Measurements from ENCODE around the gene WBP1.

The WBP1 gene

DNA sequence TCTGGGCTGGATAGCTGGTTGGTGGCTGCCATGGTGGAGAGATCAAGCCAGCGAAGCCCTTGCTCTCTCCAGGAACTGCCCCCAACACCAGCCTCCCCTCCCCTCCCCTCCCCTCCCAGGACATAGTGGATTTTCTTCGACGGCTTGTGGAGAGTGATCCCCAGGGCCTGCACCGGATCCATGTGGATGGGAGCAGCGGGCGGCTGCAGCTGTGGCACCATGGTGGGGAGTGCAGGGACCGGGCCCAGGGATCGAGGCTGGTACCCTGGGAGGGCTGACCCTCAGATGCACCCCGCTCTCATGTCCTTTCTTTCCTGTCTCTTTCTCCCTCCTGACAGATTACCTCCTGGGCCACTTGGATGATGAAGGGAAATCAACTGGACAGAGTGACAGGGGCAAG is 31.7 kb downstream of the WBP1 start:
- H3K4me3 ChIP-seq (ENCODE audit: low read depth, low read length), result no peak overlapping the region
- TF ChIP-seq, protein P1, sequence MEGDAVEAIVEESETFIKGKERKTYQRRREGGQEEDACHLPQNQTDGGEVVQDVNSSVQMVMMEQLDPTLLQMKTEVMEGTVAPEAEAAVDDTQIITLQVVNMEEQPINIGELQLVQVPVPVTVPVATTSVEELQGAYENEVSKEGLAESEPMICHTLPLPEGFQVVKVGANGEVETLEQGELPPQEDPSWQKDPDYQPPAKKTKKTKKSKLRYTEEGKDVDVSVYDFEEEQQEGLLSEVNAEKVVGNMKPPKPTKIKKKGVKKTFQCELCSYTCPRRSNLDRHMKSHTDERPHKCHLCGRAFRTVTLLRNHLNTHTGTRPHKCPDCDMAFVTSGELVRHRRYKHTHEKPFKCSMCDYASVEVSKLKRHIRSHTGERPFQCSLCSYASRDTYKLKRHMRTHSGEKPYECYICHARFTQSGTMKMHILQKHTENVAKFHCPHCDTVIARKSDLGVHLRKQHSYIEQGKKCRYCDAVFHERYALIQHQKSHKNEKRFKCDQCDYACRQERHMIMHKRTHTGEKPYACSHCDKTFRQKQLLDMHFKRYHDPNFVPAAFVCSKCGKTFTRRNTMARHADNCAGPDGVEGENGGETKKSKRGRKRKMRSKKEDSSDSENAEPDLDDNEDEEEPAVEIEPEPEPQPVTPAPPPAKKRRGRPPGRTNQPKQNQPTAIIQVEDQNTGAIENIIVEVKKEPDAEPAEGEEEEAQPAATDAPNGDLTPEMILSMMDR (IDR thresholded peaks at IDR 0.05; ENCODE audit: borderline replicate concordance, insufficient read depth, low read depth, low read length), result no peak

DNA sequence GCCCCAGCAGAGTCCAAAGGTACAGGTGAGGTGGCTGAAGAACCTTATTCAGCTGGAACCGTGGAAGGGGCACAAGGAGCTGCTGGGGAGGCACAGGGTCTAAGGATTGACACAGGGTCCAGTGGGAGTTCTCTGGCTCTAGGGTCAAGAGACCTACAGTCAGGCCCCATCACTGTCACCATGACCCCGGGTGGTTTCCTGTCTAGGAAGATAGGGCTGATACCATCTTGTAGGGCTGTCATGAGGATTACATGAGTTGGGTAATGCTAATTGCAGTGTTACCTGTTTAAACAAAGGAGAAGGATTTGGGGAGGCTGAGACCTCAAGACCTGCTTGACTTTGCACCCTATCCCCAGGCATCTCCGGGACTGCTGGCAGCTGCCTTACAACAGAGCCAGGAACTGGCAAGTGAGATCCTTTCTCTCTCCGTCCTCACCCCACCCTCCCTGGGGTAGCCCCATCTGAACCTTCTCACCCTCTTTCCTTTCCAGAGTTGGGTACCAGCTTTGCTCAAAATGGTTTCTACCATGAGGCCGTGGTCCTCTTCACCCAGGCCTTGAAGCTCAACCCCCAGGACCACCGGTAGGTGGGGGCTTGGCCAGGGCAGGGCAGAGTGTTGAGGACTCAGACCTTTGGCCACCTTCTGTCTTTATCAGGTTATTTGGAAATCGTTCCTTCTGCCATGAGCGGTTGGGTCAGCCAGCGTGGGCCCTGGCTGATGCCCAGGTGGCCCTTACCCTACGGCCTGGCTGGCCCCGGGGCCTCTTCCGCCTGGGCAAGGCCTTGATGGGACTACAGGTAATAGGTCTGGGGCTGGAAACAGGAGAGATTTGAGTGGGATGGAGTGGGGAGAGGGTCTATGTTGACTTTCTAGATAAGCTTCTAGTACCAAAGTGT is 33.7 kb downstream of the WBP1 start:
- TF ChIP-seq, protein P1 (IDR thresholded peaks at IDR 0.05; ENCODE audit: borderline replicate concordance, insufficient read depth, low read depth, low read length), result no peak
- no peak overlapping the region for H3K4me3 ChIP-seq (ENCODE audit: low read depth, low read length)

DNA sequence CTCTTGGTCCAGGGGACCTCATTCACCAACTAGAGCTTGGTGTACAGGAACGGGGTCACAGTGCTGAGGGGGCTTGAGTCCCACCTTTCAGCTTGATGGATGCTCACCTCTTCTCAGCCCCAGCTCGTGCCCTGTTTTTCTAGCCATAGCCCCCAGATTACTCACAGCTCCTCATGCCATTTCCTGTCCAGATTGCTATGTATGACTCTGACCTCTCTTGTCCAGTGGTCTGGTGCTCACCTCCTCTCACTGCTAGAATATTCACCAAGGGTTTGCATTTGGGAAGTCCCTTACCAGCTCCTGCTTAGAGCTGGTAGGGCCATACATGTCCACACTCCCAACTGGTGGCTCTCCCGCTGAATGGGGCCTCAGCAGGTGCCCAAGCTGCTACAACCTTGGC is 35.3 kb downstream of the WBP1 start:
- H3K4me3 ChIP-seq (ENCODE audit: low read depth, low read length), result no peak overlapping the region
- TF ChIP-seq, protein P1 (IDR thresholded peaks at IDR 0.05; ENCODE audit: borderline replicate concordance, insufficient read depth, low read depth, low read length), result no peak

DNA sequence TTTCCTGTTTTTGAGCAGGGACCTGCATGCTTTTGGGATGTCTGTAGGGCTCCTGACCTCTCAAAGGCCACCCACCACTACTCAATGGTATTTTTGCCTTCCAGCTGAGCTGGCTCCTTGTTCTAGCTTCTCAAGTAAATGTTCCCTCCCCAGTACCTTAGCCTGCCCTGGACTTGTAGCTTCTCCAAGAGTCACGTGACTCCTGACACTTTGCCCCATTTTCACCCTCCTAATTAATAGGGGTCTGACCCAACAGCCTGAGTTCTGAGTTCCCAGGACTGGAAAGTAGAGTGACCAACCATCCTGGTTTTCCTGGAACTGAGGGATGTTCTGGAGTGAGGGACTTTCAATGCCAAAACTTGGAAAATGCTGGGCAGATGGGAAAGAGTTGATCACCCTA is 37.2 kb downstream of the WBP1 start:
- TF ChIP-seq, protein P1 (IDR thresholded peaks at IDR 0.05; ENCODE audit: borderline replicate concordance, insufficient read depth, low read depth, low read length), result no peak

DNA sequence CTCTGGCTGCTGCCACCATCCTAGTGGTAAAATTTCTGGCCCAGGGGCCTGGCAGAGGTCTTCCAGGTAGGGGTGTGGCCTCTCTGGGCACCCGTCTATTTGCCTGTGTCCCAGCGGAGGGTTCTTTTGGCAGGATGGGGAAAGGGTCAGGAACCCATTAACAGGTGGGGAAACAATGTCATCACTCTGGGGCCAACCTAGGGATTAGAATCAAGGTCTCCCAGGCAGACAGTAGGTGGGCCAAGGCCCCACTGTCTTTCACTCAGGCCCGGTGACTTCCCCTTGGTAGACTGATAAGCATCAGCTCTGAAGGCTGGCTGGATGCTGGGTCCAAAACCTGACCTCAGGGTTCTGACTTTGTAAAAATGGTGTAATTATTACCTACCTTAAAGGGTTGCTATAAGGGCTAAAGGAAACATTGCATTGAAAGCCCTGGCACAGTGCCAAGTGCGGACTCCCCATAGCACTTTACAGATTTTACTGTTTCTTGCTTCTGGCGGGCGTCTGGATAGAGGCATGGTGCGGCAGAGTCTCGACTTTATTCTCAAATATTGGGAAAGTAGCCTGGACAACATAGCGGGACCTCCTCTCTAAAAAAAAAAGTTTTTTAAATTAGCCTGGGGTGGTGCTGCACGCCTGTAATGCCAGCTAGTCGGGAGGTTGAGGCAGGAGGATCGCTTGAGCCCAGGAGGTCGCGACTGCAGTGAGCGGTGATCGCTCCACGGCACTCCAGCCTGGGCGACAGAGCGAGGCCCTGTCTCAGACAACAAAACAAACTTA is 38.9 kb downstream of the WBP1 start:
- TF ChIP-seq, protein P1 (IDR thresholded peaks at IDR 0.05; ENCODE audit: borderline replicate concordance, insufficient read depth, low read depth, low read length), result no peak
- H3K4me3 ChIP-seq (ENCODE audit: low read depth, low read length), result no peak overlapping the region

More for the DNA sequence above, 37.2 kb downstream of the WBP1 start:
- no peak overlapping the region for H3K4me3 ChIP-seq (ENCODE audit: low read depth, low read length)

DNA sequence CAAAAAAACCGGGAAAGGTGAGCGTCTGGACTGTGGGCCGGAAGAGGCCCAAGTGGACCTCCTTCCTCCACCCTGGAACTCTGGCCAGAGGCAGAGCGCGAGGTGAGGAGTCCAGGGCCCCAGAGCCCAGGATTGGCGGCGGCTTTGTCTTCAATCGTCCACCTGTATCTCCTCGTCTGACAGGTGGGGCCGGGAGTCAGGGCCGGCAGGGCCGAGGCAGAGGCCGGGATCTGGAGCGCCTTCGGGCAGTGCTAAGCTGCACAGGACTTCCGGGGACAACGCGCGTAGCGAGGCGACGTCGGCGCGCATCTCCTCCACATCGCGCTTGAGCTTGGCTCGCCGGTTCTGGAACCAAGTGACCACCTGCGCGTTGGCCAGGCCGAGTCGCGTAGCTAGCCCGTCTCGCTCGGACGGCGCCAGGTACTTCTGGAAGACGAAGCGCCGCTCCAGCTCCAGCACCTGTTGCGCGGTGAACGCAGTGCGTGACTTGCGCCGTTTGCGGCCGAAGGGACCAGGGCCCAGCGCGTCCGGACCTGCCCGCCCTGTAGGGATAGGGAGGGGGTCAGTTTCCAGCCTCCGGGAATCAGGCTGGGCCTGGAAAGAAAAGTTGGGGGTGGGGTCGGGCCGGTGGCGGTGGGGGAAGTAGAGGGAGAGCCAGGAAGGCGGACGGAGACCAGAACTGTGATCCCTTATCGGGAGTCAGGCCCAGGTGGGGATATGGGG is 39.7 kb downstream of the WBP1 start:
- TF ChIP-seq, protein P1 (IDR thresholded peaks at IDR 0.05; ENCODE audit: borderline replicate concordance, insufficient read depth, low read depth, low read length), result no peak
- peak overlapping the region; percentile 26 for H3K4me3 ChIP-seq (ENCODE audit: low read depth, low read length)
